ENCODE measurements around the gene LGALS3BP.
"Not testable (repeated sequence)": the region's sequence is repeated elsewhere in the genome, so short reads cannot be mapped to it uniquely, and the experiment has no call there.

LGALS3BP gene

GRCh38 chr17:78963378-78963777 lies 16.3 kb downstream of the LGALS3BP start:
- no peak for DNase-seq (ENCODE audit: low read depth in 2 of 2)

- DNase-seq (ENCODE audit: low read depth in 2 of 2) = not testable (repeated sequence)
Measured at GRCh38 chr17:78962984-78963348, 16.8 kb downstream of the LGALS3BP start.

GRCh38 chr17:78962345-78962983 lies 17.3 kb downstream of the LGALS3BP start:
- no peak for DNase-seq (ENCODE audit: low read depth in 2 of 2)

GRCh38 chr17:78961571-78961970 lies 18.2 kb downstream of the LGALS3BP start:
- no peak for DNase-seq (ENCODE audit: low read depth in 2 of 2)

- no peak for DNase-seq (ENCODE audit: low read depth in 2 of 2)
Measured at GRCh38 chr17:78960928-78961327, 18.8 kb downstream of the LGALS3BP start.

GRCh38 chr17:78959803-78960202 lies 19.9 kb downstream of the LGALS3BP start:
- DNase-seq (ENCODE audit: low read depth in 2 of 2) = no peak

GRCh38 chr17:78958641-78959127 lies 21.0 kb downstream of the LGALS3BP start:
- no peak for DNase-seq (ENCODE audit: low read depth in 2 of 2)

GRCh38 chr17:78957128-78957527 lies 22.6 kb downstream of the LGALS3BP start:
- no peak for DNase-seq (ENCODE audit: low read depth in 2 of 2)

GRCh38 chr17:78956254-78956653 lies 23.5 kb downstream of the LGALS3BP start:
- no peak for DNase-seq (ENCODE audit: low read depth in 2 of 2)

GRCh38 chr17:78954684-78955083 lies 25.0 kb downstream of the LGALS3BP start:
- no peak for DNase-seq (ENCODE audit: low read depth in 2 of 2)

- no peak for DNase-seq (ENCODE audit: low read depth in 2 of 2)
Measured at GRCh38 chr17:78953356-78954350, 26.1 kb downstream of the LGALS3BP start.

GRCh38 chr17:78952706-78953105 lies 27.0 kb downstream of the LGALS3BP start:
- no peak for DNase-seq (ENCODE audit: low read depth in 2 of 2)

- no peak for DNase-seq (ENCODE audit: low read depth in 2 of 2)
Measured at GRCh38 chr17:78951967-78952551, 27.7 kb downstream of the LGALS3BP start.

- no peak for DNase-seq (ENCODE audit: low read depth in 2 of 2)
Measured at GRCh38 chr17:78950870-78951269, 28.9 kb downstream of the LGALS3BP start.

- DNase-seq (ENCODE audit: low read depth in 2 of 2) = no peak
Measured at GRCh38 chr17:78947235-78948149, 32.2 kb downstream of the LGALS3BP start.

- DNase-seq (ENCODE audit: low read depth in 2 of 2) = no peak
Measured at GRCh38 chr17:78946631-78947030, 33.1 kb downstream of the LGALS3BP start.

- no peak for DNase-seq (ENCODE audit: low read depth in 2 of 2)
Measured at GRCh38 chr17:78946131-78946530, 33.6 kb downstream of the LGALS3BP start.

- not testable (repeated sequence) for DNase-seq (ENCODE audit: low read depth in 2 of 2)
Measured at GRCh38 chr17:78945455-78945854, 34.3 kb downstream of the LGALS3BP start.

- no peak for DNase-seq (ENCODE audit: low read depth in 2 of 2)
Measured at GRCh38 chr17:78944956-78945355, 34.8 kb downstream of the LGALS3BP start.

GRCh38 chr17:78944026-78944425 lies 35.7 kb downstream of the LGALS3BP start:
- DNase-seq (ENCODE audit: low read depth in 2 of 2) = no peak

GRCh38 chr17:78940708-78941107 lies 39.0 kb downstream of the LGALS3BP start:
- no peak for DNase-seq (ENCODE audit: low read depth in 2 of 2)

Measured in stimulated activated CD8-positive, alpha-beta memory T cell treated with anti-CD3 and anti-CD28 coated beads, Interleukin-2, amount 100 ng/mL, for 1 hour (primary cell).